GM19438 (cell line): ENCODE measurements around the gene MCU.
"Not testable (repeated sequence)": the region's sequence is repeated elsewhere in the genome, so short reads cannot be mapped to it uniquely, and the experiment has no call there.

Experiments
- ATAC-seq: cut with Tn5 transposase; IDR thresholded peaks from one replicate; pipeline ENCODE4 v1.9.1; 2021; ENCODE audit warnings: low read depth; ENCODE audit not compliant: unreplicated experiment

Gene MCU

GRCh38 chr10:72729528-72729927 lies 37.6 kb downstream of the MCU start:
- ATAC-seq, result no peak

- ATAC-seq, result no peak
Measured at GRCh38 chr10:72730479-72730878, 38.5 kb downstream of the MCU start.

- ATAC-seq, result no peak
Measured at GRCh38 chr10:72731916-72732419, 40.0 kb downstream of the MCU start.

- ATAC-seq, result no peak
Measured at GRCh38 chr10:72732521-72732920, 40.6 kb downstream of the MCU start.

- no peak for ATAC-seq
Measured at GRCh38 chr10:72733989-72734388, 42.0 kb downstream of the MCU start.

- no peak for ATAC-seq
Measured at GRCh38 chr10:72735288-72735936, 43.5 kb downstream of the MCU start.

- ATAC-seq, result no peak
Measured at GRCh38 chr10:72736176-72736827, 44.4 kb downstream of the MCU start.

GRCh38 chr10:72736828-72737220 lies 44.9 kb downstream of the MCU start:
- ATAC-seq, result no peak

- ATAC-seq, result not testable (repeated sequence)
Measured at GRCh38 chr10:72737357-72737756, 45.4 kb downstream of the MCU start.

- no peak for ATAC-seq
Measured at GRCh38 chr10:72738486-72738885, 46.5 kb downstream of the MCU start.

GRCh38 chr10:72740528-72740927 lies 48.6 kb downstream of the MCU start:
- no peak for ATAC-seq

GRCh38 chr10:72742092-72742491 lies 50.1 kb downstream of the MCU start:
- no peak for ATAC-seq

GRCh38 chr10:72742797-72743196 lies 50.9 kb downstream of the MCU start:
- no peak for ATAC-seq

- no peak for ATAC-seq
Measured at GRCh38 chr10:72744566-72744965, 52.6 kb downstream of the MCU start.

GRCh38 chr10:72746426-72747363 lies 54.8 kb downstream of the MCU start:
- ATAC-seq, result no peak

GRCh38 chr10:72747521-72747920 lies 55.6 kb downstream of the MCU start:
- no peak for ATAC-seq

GRCh38 chr10:72753760-72754231 lies 61.9 kb downstream of the MCU start:
- no peak for ATAC-seq

- ATAC-seq, result no peak
Measured at GRCh38 chr10:72754275-72755032, 62.5 kb downstream of the MCU start.

- no peak for ATAC-seq
Measured at GRCh38 chr10:72756674-72757385, 64.9 kb downstream of the MCU start.

- no peak for ATAC-seq
Measured at GRCh38 chr10:72757732-72758131, 65.8 kb downstream of the MCU start.
